HEK293 (cell line): ENCODE measurements around the gene LPCAT1.

Experiments used
- EGR2 ChIP-seq: fragments of 450-650 bp; formaldehyde crosslinking; IDR thresholded peaks from 2 replicates; pipeline ENCODE4 v1.5.1; 2016; ENCODE audit warnings: low read depth, missing biosample characterization, missing genetic modification characterization
- INSM2 ChIP-seq: fragments of 450-650 bp; formaldehyde crosslinking; IDR thresholded peaks from 2 replicates; pipeline ENCODE4 v1.5.1; 2016; ENCODE audit warnings: missing biosample characterization, missing genetic modification characterization
- REST ChIP-seq: fragments of 450-650 bp; formaldehyde crosslinking; IDR thresholded peaks from 2 replicates; pipeline ENCODE4 v1.5.1; 2016; ENCODE audit warnings: missing biosample characterization, missing genetic modification characterization
- ZFP37 ChIP-seq: fragments of 450-650 bp; formaldehyde crosslinking; IDR thresholded peaks from 2 replicates; pipeline ENCODE4 v1.5.1; 2016; ENCODE audit warnings: missing biosample characterization, missing genetic modification characterization
- ZNF214 ChIP-seq: fragments of 450-650 bp; formaldehyde crosslinking; IDR thresholded peaks from 2 replicates; pipeline ENCODE4 v1.5.1; 2017; ENCODE audit warnings: missing biosample characterization, mild to moderate bottlenecking, missing genetic modification characterization, borderline replicate concordance
- ZNF24 ChIP-seq: fragments of 450-650 bp; formaldehyde crosslinking; IDR thresholded peaks from 2 replicates; pipeline ENCODE4 v1.5.1; 2016; ENCODE audit warnings: missing biosample characterization, missing genetic modification characterization
- ZNF596 ChIP-seq: fragments of 450-650 bp; IDR thresholded peaks from 2 replicates; pipeline ENCODE4 v1.5.0; 2018; ENCODE audit warnings: missing biosample characterization, mild to moderate bottlenecking, missing genetic modification characterization, moderate library complexity
- ZNF610 ChIP-seq: fragments of 450-650 bp; formaldehyde crosslinking; IDR thresholded peaks from 2 replicates; pipeline ENCODE4 v1.5.1; 2016; ENCODE audit warnings: missing biosample characterization, missing genetic modification characterization, borderline replicate concordance
- ZNF660 ChIP-seq: fragments of 450-650 bp; IDR thresholded peaks from 2 replicates; pipeline ENCODE4 v1.5.1; 2018; ENCODE audit warnings: missing biosample characterization, mild to moderate bottlenecking, missing genetic modification characterization
- TF ChIP-seq, protein P1 (sequence below): fragments of 450-650 bp; formaldehyde crosslinking; IDR thresholded peaks from 2 replicates; pipeline ENCODE4 v1.5.1; 2016; ENCODE audit warnings: missing biosample characterization, missing genetic modification characterization
- TF ChIP-seq, protein P2 (sequence below): fragments of 450-650 bp; formaldehyde crosslinking; IDR thresholded peaks from 2 replicates; pipeline ENCODE4 v1.5.1; 2016; ENCODE audit warnings: missing biosample characterization, missing genetic modification characterization

DNA sequence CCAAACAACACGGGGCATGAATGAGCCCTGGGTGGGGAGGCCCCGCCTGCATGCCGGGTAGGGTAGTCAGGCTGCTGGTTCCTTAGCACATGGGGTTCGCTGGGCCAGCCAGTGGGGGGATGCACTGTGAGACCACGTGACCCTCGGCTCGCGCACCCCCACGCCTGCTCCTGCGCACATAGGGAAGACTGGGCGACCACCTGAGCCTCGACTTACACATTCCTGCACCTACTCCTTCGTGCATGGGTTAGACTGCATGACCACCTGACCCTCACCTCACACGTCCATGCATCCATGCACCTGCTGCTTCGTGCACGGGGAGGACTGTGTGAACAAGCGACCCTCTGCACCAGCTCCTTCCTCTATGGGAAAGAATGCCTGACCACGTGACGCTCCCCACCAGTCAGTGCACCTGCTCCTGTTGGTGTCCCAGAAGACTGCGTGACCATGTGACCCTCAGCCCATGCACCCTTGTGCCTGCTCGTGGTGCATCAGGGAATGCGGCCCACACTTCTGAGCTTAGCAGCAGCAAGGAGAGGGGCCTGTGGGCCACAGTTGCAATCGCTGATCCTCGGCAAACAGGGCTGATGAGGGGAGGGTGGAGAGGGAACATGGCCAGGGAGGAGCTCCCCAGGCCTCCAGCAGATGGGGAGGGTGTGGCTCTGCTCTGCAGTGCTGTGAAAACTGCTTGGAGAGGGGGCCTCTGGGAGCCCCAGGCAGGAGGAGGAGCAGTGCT lies 18.1 kb downstream of the LPCAT1 start:
- TF ChIP-seq, protein P1, sequence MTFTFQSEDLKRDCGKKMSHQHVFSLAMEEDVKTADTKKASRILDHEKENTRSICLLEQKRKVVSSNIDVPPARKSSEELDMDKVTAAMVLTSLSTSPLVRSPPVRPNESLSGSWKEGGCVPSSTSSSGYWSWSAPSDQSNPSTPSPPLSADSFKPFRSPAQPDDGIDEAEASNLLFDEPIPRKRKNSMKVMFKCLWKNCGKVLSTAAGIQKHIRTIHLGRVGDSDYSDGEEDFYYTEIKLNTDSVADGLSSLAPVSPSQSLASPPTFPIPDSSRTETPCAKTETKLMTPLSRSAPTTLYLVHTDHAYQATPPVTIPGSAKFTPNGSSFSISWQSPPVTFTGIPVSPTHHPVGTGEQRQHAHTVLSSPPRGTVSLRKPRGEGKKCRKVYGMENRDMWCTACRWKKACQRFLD (tag by site-specific recombination) = no peak
- TF ChIP-seq, protein P2, sequence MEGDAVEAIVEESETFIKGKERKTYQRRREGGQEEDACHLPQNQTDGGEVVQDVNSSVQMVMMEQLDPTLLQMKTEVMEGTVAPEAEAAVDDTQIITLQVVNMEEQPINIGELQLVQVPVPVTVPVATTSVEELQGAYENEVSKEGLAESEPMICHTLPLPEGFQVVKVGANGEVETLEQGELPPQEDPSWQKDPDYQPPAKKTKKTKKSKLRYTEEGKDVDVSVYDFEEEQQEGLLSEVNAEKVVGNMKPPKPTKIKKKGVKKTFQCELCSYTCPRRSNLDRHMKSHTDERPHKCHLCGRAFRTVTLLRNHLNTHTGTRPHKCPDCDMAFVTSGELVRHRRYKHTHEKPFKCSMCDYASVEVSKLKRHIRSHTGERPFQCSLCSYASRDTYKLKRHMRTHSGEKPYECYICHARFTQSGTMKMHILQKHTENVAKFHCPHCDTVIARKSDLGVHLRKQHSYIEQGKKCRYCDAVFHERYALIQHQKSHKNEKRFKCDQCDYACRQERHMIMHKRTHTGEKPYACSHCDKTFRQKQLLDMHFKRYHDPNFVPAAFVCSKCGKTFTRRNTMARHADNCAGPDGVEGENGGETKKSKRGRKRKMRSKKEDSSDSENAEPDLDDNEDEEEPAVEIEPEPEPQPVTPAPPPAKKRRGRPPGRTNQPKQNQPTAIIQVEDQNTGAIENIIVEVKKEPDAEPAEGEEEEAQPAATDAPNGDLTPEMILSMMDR (tag by site-specific recombination) = no peak
- TF ChIP-seq ZNF214 (tag by site-specific recombination) (no peak), INSM2 (no peak), ZNF610 (tag by site-specific recombination) (no peak), EGR2 (tag by site-specific recombination) (no peak), ZFP37 (tag by site-specific recombination) (no peak), ZNF24 (tag by site-specific recombination) (no peak), ZNF596 (no peak), REST (no peak), ZNF660 (tag by site-specific recombination) (no peak)
